K562 (cell line): ENCODE results near the gene CAVIN1.

Source experiments
- BCL6 ChIP-seq: fragments of 250-450 bp; sonication (Bioruptor Pico); IDR thresholded peaks from 2 replicates; pipeline ENCODE4 v1.4.0; 2020
- CHCHD3 ChIP-seq: fragments of 250-450 bp; sonication (Bioruptor Pico); IDR thresholded peaks from 2 replicates; pipeline ENCODE4 v2.1.2; 2022; ENCODE audit warnings: mild to moderate bottlenecking
- CTCF ChIP-seq, 3 experiments: IDR thresholded peaks in 2 of 3; conservative IDR thresholded peaks in 1 of 3; 2 replicates each; pipeline ENCODE4 v1.5.1; 2011 to 2012; ENCODE audit warnings: low read length in 3 of 3, mild to moderate bottlenecking in 3 of 3, control low read depth in 2 of 3, improper control_type of control experiment in 1 of 3, inconsistent platforms in 1 of 3, low read depth in 1 of 3, mixed read lengths in 1 of 3, moderate library complexity in 1 of 3; ENCODE audit not compliant: insufficient read depth in 2 of 3
- ELF1 ChIP-seq: fragments of 200-800 bp; sonication (Bioruptor generic); IDR thresholded peaks from 2 replicates; pipeline ENCODE4 v1.6.1; 2016; ENCODE audit warnings: missing genetic modification characterization, missing compliant biosample characterization
- ELK3 ChIP-seq: fragments of 450-650 bp; formaldehyde crosslinking; IDR thresholded peaks from 2 replicates; pipeline ENCODE4 v1.4.0; 2020; ENCODE audit warnings: mild to moderate bottlenecking
- FOXP4 ChIP-seq: sonication (generic); formaldehyde crosslinking; IDR thresholded peaks from 2 replicates; pipeline ENCODE4 v1.8.0; 2022; ENCODE audit warnings: mild to moderate bottlenecking, missing genetic modification reagents, borderline replicate concordance
- GTF2F1 ChIP-seq: IDR thresholded peaks from 2 replicates; pipeline ENCODE4 v1.6.1; 2011; ENCODE audit warnings: low read depth, low read length, improper control_type of control experiment
- MEIS2 ChIP-seq: fragments of 450-650 bp; IDR thresholded peaks from 2 replicates; pipeline ENCODE4 v1.6.1; 2014; ENCODE audit warnings: mild to moderate bottlenecking; ENCODE audit not compliant: partially characterized antibody
- MNT ChIP-seq, 2 experiments: fragments of 450-650 bp; conservative IDR thresholded peaks; 2 replicates each; pipeline ENCODE4 v1.6.1; 2017; ENCODE audit warnings: mild to moderate bottlenecking in 2 of 2, moderate library complexity in 2 of 2
- MTF1 ChIP-seq: fragments of 250-450 bp; sonication (Bioruptor Pico); IDR thresholded peaks from 2 replicates; pipeline ENCODE4 v1.9.0; 2021; ENCODE audit warnings: moderate library complexity, mild to moderate bottlenecking, inconsistent platforms, borderline replicate concordance
- NFE2 ChIP-seq: IDR thresholded peaks from 2 replicates; pipeline ENCODE4 v1.6.1; 2014; ENCODE audit warnings: antibody characterized with exemption, low read depth
- SPI1 ChIP-seq: IDR thresholded peaks from 2 replicates; pipeline ENCODE4 v1.6.1; 2011; ENCODE audit warnings: low read depth, low read length, control low read depth, borderline replicate concordance
- ZNF589 ChIP-seq: fragments of 200-800 bp; sonication (Bioruptor generic); IDR thresholded peaks from 2 replicates; pipeline ENCODE4 v1.6.1; 2016; ENCODE audit warnings: low read depth, missing genetic modification characterization, missing compliant biosample characterization
- ZSCAN29 ChIP-seq: fragments of 450-650 bp; IDR thresholded peaks from 2 replicates; pipeline ENCODE4 v1.6.1; 2017

DNA sequence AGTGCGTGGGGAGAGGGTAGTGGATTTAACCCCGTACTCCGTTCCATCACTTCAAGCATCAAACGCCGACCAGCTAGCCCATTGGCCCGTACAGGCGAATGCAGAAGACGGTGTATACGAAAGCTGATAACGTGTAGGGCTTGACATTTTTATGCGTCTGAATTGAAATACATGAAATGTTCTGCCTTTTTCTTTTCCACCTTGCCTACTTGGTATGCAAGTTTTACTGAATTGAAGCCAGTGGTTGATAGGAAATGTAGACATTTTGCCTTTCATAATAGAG, 34.0 kb downstream of the CAVIN1 start:
- TF ChIP-seq NFE2 (no peak), FOXP4 (CRISPR knock-in tag) (no peak), MTF1 (CRISPR knock-in tag) (no peak), MEIS2 (no peak), SPI1 (no peak), CTCF (IDR thresholded peaks at IDR 0.05 in 2 of 3, conservative IDR thresholded peaks at IDR 0.05 in 1 of 3; ENCODE audit: insufficient read depth in 2 of 3, low read depth in 1 of 3, low read length in 3 of 3) (no peak), ZNF589 (no peak), CHCHD3 (CRISPR knock-in tag) (no peak), ELK3 (CRISPR knock-in tag) (no peak), BCL6 (CRISPR knock-in tag) (no peak), ELF1 (tag) (no peak), ZSCAN29 (no peak), GTF2F1 (no peak), MNT (conservative IDR thresholded peaks at IDR 0.05) (no peak)
